Stomach (tissue), 4 donors: ENCODE measurements around the gene PARS2.

Experiments used
- POLR2A ChIP-seq, 4 donors: fragments of 450-650 bp; IDR thresholded peaks; one replicate each; pipeline ENCODE4 v1.6.1; 2016; ENCODE audit warnings: antibody characterized with exemption in 4 of 4, control low read depth in 2 of 4, mild to moderate bottlenecking in 1 of 4, moderate library complexity in 1 of 4
- TF ChIP-seq, protein P1 (sequence below), 7 experiments: fragments of 450-650 bp in 4 of 7; fragments of 200-600 bp in 3 of 7; sonication (generic) in 3 of 7; IDR thresholded peaks; one replicate each; pipeline ENCODE4 v1.5.1; 2016 to 2019; ENCODE audit warnings: antibody characterized with exemption in 7 of 7, control low read depth in 2 of 7, mild to moderate bottlenecking in 1 of 7

DNA sequence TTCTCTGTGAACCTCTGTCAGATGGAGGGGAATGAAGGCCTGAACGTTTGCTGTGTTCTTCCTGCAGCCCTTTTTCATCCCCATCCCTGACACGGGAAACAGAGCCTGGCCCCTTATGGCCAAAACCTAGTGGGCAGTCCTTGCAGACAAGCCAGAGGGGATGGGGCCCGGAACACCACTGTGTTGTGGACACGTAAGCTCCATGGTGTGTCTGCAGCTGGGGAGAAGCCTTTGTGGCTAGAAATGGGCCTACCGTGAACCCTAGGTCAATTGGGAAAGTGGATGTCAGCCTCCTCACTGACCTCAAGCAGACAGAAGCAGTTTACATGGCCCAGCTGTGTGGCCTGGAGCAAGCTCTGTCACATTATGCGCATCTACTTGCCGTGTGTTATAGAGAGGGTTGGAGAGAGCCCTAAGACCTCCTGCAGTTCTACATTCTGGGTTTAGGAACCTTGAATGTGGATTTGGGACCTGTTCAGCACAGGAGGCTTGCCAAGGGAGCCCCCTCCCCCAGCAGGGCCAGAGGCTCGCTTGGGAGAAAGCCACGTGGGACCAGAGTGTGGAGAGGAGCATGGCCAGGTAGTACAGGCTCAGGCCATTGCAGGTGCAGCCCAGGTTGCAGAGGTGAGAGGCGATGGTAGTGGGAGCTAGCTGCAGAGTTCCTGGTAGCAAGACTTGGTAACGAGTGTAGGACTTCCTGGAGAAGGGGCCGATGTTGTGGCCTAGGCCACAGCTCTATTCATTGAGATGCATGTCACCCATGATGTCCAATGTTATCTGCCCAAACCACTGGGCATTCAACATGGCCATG lies 20.7 kb downstream of the PARS2 start:
- TF ChIP-seq, protein P1, sequence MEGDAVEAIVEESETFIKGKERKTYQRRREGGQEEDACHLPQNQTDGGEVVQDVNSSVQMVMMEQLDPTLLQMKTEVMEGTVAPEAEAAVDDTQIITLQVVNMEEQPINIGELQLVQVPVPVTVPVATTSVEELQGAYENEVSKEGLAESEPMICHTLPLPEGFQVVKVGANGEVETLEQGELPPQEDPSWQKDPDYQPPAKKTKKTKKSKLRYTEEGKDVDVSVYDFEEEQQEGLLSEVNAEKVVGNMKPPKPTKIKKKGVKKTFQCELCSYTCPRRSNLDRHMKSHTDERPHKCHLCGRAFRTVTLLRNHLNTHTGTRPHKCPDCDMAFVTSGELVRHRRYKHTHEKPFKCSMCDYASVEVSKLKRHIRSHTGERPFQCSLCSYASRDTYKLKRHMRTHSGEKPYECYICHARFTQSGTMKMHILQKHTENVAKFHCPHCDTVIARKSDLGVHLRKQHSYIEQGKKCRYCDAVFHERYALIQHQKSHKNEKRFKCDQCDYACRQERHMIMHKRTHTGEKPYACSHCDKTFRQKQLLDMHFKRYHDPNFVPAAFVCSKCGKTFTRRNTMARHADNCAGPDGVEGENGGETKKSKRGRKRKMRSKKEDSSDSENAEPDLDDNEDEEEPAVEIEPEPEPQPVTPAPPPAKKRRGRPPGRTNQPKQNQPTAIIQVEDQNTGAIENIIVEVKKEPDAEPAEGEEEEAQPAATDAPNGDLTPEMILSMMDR (IDR thresholded peaks at IDR 0.05) = no peak
- TF ChIP-seq POLR2A (IDR thresholded peaks at IDR 0.05) = no peak
